GM21515 (cell line): ENCODE measurements around the gene NTHL1.

Source experiments
- ATAC-seq: cut with Tn5 transposase; IDR thresholded peaks from one replicate; pipeline ENCODE4 v1.9.1; 2021; ENCODE audit not compliant: unreplicated experiment

NTHL1 gene

DNA sequence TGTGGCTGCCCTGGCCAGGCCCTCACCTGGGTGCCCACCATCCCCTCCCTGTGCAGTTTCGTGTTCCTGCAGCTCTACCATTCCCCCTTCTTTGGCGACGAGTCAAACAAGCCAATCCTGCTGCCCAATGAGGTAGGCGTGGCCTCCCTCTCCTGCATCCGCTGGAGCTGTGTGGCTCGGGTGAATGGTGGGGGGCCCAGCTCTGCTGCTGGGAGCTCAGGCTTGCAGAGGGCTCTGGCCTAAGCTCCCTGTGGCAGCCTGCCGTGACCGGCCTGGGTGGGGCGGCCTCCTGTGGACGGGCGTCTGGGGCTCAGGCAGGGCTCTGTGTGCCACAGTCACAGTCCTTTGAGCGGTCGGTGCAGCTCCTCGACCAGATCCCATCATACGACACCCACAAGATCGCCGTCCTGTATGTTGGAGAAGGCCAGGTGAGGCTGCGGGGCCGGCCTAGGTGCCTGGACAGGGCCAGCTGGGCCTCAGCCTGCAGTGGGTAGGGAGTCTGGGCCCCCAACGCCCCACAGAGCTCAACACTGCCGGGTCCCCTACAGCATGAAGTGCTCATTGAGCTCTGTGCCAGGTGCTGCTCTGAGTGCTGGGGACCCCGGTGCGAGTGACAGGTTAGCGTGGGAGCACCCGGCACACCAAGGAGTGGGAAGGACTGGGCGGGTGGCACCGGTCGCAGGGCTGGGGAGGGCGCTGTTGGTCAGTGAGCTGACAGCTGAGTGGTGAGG is 37.4 kb upstream of the NTHL1 start:
- ATAC-seq, result no peak

DNA sequence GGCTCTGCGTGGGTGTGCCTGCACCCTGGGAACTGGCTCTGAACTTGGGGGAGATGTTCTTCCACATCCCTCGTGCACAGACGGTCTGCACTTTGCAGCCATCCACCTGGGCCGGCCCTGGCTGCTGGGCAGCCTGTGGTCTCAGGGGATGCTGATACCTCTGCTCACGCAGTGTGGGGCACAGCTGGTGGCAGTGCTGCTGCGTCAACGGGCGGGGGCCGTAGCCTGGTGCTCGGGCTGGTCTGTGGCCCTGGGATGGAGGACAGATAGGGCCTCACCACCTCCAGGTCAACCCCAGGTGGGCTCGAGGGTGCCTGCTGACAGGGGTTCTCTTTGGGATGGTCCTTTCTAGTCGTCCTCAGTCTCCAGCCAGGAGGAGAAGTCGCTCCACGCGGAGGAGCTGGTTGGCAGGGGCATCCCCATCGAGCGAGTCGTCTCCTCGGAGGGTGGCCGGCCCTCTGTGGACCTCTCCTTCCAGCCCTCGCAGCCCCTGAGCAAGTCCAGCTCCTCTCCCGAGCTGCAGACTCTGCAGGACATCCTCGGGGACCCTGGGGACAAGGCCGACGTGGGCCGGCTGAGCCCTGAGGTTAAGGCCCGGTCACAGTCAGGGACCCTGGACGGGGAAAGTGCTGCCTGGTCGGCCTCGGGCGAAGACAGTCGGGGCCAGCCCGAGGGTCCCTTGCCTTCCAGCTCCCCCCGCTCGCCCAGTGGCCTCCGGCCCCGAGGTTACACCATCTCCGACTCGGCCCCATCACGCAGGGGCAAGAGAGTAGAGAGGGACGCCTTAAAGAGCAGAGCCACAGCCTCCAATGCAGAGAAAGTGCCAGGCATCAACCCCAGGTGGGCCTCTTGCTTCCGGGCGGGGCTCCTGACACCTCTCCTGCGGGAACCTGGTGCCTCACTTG is 36.5 kb upstream of the NTHL1 start:
- ATAC-seq, result no peak

- no peak for ATAC-seq
Observed at GRCh38 chr16:2083409-2083808, 35.8 kb upstream of the NTHL1 start.

- ATAC-seq, result no peak
Observed at GRCh38 chr16:2082983-2083364, 35.3 kb upstream of the NTHL1 start.

- ATAC-seq, result no peak
Observed at GRCh38 chr16:2082171-2082982, 34.7 kb upstream of the NTHL1 start.

GRCh38 chr16:2081201-2082084 is 33.8 kb upstream of the NTHL1 start:
- no peak for ATAC-seq

DNA sequence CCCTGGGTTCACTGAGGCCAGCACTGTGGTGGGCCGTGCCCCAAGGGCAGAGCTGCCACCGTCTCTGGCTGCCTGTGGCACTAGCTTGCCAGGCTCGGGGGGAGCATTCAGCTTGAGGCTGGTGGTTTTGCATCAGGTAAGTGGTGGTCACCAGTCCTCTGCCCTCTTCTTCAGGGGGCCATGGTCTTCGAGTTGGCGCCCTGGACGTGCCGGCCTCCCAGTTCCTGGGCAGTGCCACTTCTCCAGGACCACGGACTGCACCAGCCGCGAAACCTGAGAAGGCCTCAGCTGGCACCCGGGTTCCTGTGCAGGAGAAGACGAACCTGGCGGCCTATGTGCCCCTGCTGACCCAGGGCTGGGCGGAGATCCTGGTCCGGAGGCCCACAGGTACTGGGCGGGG is 32.4 kb upstream of the NTHL1 start:
- no peak for ATAC-seq

- ATAC-seq, result no peak
Observed at GRCh38 chr16:2079311-2079800, 31.7 kb upstream of the NTHL1 start.

GRCh38 chr16:2078691-2079090 is 31.1 kb upstream of the NTHL1 start:
- no peak for ATAC-seq

DNA sequence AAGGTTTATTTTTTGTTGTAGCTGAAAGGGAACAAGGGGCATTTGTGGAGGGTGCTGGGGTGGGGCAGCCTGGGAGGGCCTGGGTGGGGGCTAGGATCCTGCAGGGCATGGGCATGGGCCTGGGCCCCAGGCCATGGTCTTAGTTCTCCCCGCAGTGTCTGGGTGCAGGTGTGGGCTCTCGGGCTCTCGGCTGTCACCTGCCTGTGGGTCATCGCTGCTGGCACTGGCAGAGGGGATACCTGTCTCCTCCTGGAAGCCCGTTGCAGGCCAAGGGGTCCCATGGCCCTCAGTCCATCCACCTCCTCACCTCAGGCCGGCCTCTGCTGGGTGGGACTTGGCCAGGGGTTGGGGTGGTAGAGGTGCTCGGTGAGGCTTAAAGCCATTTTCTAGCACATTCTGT is 30.5 kb upstream of the NTHL1 start:
- ATAC-seq, result no peak

- no peak for ATAC-seq
Observed at GRCh38 chr16:2077696-2078095, 30.1 kb upstream of the NTHL1 start.

DNA sequence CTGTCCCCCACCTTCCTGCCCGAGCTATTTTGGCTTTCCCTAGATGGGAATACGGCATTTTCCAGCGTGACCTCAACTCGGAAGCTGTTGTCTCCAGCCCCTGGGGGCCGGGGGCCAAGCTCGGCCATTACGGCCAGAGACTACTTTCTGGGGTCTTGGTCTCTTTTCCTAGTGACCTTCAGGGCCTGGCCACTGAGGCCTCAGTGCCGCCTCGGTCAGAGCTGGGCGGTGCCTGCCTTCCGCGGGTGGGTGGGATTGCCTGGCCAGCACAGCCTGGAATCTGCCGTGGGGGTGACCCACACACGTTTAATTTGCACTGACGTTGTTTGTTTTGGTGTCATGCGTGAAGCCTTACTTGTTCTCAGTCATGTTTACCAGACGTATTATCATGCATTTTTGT is 29.4 kb upstream of the NTHL1 start:
- ATAC-seq, result no peak

DNA sequence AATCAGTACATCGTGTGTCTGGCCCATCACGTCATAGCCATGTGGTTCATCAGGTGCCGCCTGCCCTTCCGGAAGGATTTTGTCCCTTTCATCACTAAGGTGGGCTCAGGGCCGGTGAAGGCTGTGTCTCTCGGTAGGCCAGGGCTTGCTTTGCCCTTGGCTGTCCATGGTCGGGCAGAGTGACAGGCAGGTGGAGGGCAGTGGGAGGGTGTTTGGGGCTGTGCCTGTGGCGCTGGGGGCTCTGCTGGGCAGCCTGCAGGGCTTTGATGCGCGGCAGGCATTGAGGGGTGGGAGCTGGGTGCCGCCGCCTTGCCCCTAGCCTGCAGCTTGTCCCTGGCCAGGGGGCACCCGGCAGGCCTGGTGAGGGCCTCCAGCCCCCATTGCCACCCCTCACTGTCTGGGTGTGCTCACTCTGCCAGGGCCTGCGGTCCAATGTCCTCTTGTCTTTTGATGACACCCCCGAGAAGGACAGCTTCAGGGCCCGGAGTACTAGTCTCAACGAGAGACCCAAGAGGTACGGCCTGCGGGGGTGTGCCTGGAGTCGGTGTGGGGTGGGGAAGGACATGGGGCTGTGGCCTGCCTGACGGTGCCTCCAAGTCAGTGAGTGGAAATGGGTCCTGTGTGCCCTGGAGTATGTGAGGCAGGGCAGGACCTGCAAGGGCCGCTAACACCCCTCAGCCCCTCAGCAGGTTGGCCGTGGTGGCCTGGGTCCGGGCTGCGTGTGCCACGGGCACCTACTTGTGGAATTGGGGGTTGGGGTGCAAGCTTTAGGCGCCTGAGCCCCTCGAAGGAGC is 28.6 kb upstream of the NTHL1 start:
- no peak for ATAC-seq

DNA sequence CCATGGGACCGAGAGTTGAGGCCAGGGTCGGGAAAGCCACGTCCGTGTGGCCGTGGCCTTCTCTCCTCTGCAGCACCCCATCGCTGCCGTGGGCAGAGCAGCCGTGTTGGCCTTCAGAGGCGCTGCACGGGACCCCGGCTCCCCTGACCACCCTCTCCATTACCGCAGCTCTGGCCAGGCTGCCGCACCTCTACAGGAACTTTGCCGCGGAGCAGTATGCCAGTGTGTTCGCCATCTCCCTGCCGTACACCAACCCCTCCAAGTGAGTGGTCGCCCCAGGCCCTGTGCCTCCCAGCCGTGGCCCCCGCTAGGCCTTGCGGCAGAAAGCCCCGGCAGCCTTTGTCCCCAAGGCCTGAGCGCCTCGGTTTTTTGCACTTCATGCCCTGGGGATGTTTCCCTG is 28.0 kb upstream of the NTHL1 start:
- ATAC-seq, result no peak

DNA sequence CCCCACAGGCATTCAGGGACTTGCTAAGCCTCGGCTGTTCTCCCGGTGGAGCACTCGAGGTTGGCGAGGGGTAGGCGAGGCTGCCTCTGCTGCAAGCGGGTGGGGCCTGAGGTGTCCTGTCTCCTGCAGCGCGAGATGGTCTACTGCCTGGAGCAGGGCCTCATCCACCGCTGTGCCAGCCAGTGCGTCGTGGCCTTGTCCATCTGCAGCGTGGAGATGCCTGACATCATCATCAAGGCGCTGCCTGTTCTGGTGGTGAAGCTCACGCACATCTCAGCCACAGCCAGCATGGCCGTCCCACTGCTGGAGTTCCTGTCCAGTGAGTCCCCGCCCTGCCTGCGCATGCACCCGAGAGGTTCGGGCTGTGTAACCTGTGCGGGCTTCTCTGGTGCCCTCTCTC is 26.4 kb upstream of the NTHL1 start:
- no peak for ATAC-seq

- no peak for ATAC-seq
Observed at GRCh38 chr16:2072926-2073325, 25.3 kb upstream of the NTHL1 start.

- no peak for ATAC-seq
Observed at GRCh38 chr16:2071454-2072202, 24.0 kb upstream of the NTHL1 start.

- no peak for ATAC-seq
Observed at GRCh38 chr16:2070576-2071453, 23.2 kb upstream of the NTHL1 start.
